HUES48 (cell line): ENCODE measurements around the gene CBX7.

Experiments
- H3K27ac ChIP-seq: one replicate; pipeline ENCODE4 v1.7.0; 2013; ENCODE audit warnings: low read depth, low read length, inconsistent platforms
- H3K27me3 ChIP-seq: 2 replicates; pipeline ENCODE4 v1.6.1; 2013; ENCODE audit warnings: mild to moderate bottlenecking, low read length; ENCODE audit not compliant: control insufficient read depth, insufficient read depth
- H3K36me3 ChIP-seq: 2 replicates; pipeline ENCODE4 v1.6.1; 2013; ENCODE audit warnings: low read length; ENCODE audit not compliant: control insufficient read depth, insufficient read depth
- H3K4me1 ChIP-seq: 2 replicates; pipeline ENCODE4 v1.6.1; 2013; ENCODE audit warnings: mild to moderate bottlenecking, low read length; ENCODE audit not compliant: control insufficient read depth, insufficient read depth
- H3K4me3 ChIP-seq: 2 replicates; pipeline ENCODE4 v1.5.1; 2013; ENCODE audit warnings: mild to moderate bottlenecking, low read depth, low read length
- H3K9ac ChIP-seq: 2 replicates; pipeline ENCODE4 v1.6.1; 2013; ENCODE audit warnings: mild to moderate bottlenecking, low read depth, low read length, moderate library complexity
- H3K9me3 ChIP-seq: 2 replicates; pipeline ENCODE4 v1.6.1; 2013; ENCODE audit warnings: low read length; ENCODE audit not compliant: control insufficient read depth, insufficient read depth

Gene CBX7

GRCh38 chr22:39097098-39098020 is 55.1 kb downstream of the CBX7 start, which contains the start of gene APOBEC3H:
TSS of gene APOBEC3H (plus strand) at chr22:39097244. CDS start at chr22:39100279, 3,035 bp downstream.
- no peaks in the 10 kb centered on the region for H3K9me3 ChIP-seq
- no peak within 1 kb of the TSS for H3K9ac ChIP-seq
- peaks cover 23% of the 10 kb centered on the region; the same call in 1 of the 2 replicates for H3K4me1 ChIP-seq
- no peaks in the 10 kb centered on the region for H3K36me3 ChIP-seq
- no peaks in the 10 kb centered on the region for H3K27me3 ChIP-seq
- H3K27ac ChIP-seq, result no peak within 1 kb of the TSS
- H3K4me3 ChIP-seq, result no peak within 1 kb of the TSS

GRCh38 chr22:39095971-39096370 is 56.5 kb downstream of the CBX7 start:
- H3K9me3 ChIP-seq, result no peaks in the 10 kb centered on the region
- peaks cover 23% of the 10 kb centered on the region; the same call in 1 of the 2 replicates for H3K4me1 ChIP-seq
- H3K27me3 ChIP-seq, result no peaks in the 10 kb centered on the region
- no peaks in the 10 kb centered on the region for H3K36me3 ChIP-seq
- no peak overlapping the region for H3K27ac ChIP-seq
- H3K9ac ChIP-seq, result no peak overlapping the region
- H3K4me3 ChIP-seq, result no peak overlapping the region

GRCh38 chr22:39094717-39095389 is 57.6 kb downstream of the CBX7 start:
- no peak overlapping the region for H3K9ac ChIP-seq
- no peak overlapping the region for H3K27ac ChIP-seq
- peaks cover 17% of the 10 kb centered on the region; the same call in 1 of the 2 replicates for H3K4me1 ChIP-seq
- no peak overlapping the region for H3K4me3 ChIP-seq
- H3K36me3 ChIP-seq, result no peaks in the 10 kb centered on the region
- no peaks in the 10 kb centered on the region for H3K9me3 ChIP-seq
- no peaks in the 10 kb centered on the region for H3K27me3 ChIP-seq

GRCh38 chr22:39092111-39092862 is 60.2 kb downstream of the CBX7 start:
- Histone ChIP-seq H3K9ac (no peak overlapping the region), H3K4me1 (peaks cover 14% of the 10 kb centered on the region), H3K9me3 (no peaks in the 10 kb centered on the region), H3K27me3 (no peaks in the 10 kb centered on the region), H3K36me3 (no peaks in the 10 kb centered on the region), H3K4me3 (no peak overlapping the region), H3K27ac (no peak overlapping the region)

GRCh38 chr22:39091126-39092081 is 61.1 kb downstream of the CBX7 start:
- H3K4me1 ChIP-seq, result peaks cover 12% of the 10 kb centered on the region
- no peaks in the 10 kb centered on the region for H3K9me3 ChIP-seq
- no peak overlapping the region for H3K4me3 ChIP-seq
- H3K27ac ChIP-seq, result no peak overlapping the region
- H3K9ac ChIP-seq, result no peak overlapping the region
- H3K27me3 ChIP-seq, result no peaks in the 10 kb centered on the region
- H3K36me3 ChIP-seq, result no peaks in the 10 kb centered on the region

GRCh38 chr22:39090426-39091064 is 61.9 kb downstream of the CBX7 start:
- peaks cover 12% of the 10 kb centered on the region for H3K4me1 ChIP-seq
- H3K4me3 ChIP-seq, result no peak overlapping the region
- H3K9me3 ChIP-seq, result no peaks in the 10 kb centered on the region
- no peaks in the 10 kb centered on the region for H3K36me3 ChIP-seq
- H3K27ac ChIP-seq, result no peak overlapping the region
- no peaks in the 10 kb centered on the region for H3K27me3 ChIP-seq
- no peak overlapping the region for H3K9ac ChIP-seq

GRCh38 chr22:39089928-39090327 is 62.6 kb downstream of the CBX7 start:
- Histone ChIP-seq H3K36me3 (no peaks in the 10 kb centered on the region), H3K4me1 (peaks cover 12% of the 10 kb centered on the region), H3K4me3 (no peak overlapping the region), H3K9ac (no peak overlapping the region), H3K27me3 (no peaks in the 10 kb centered on the region), H3K9me3 (no peaks in the 10 kb centered on the region), H3K27ac (no peak overlapping the region)

- Histone ChIP-seq H3K36me3 (no peaks in the 10 kb centered on the region), H3K9me3 (no peaks in the 10 kb centered on the region), H3K27me3 (no peaks in the 10 kb centered on the region), H3K4me3 (no peak overlapping the region), H3K4me1 (peaks cover 12% of the 10 kb centered on the region), H3K9ac (no peak overlapping the region), H3K27ac (no peak overlapping the region)
These were observed 63.8 kb downstream of the CBX7 start for GRCh38 chr22:39088685-39089032.

GRCh38 chr22:39087881-39088684 is 64.4 kb downstream of the CBX7 start:
- no peaks in the 10 kb centered on the region for H3K27me3 ChIP-seq
- H3K9me3 ChIP-seq, result no peaks in the 10 kb centered on the region
- H3K27ac ChIP-seq, result no peak overlapping the region
- no peak overlapping the region for H3K4me3 ChIP-seq
- no peaks in the 10 kb centered on the region for H3K36me3 ChIP-seq
- no peak overlapping the region for H3K9ac ChIP-seq
- H3K4me1 ChIP-seq, result peaks cover 12% of the 10 kb centered on the region
